Ovary (tissue), 9 donors: ENCODE data around the gene DYRK1A. TPM values are rescaled to one million over a fixed set of nuclear protein-coding genes. Genes with fewer than 3 reads are reported as not detected.
A peak's percentile ranks its signal among the peaks of the same experiment; 100 is the strongest.

ENCODE experiments used
- DNase-seq, 5 donors: peaks; one replicate each; pipeline ENCODE4 v3.0.0-alpha.2; 2019 to 2020
- H3K27ac ChIP-seq, 2 donors: fragments of 200-600 bp; one replicate each; pipeline versions ENCODE4 v1.5.1 to v1.8.0; 2019 to 2022
- H3K27me3 ChIP-seq: fragments of 200-600 bp; one replicate; pipeline ENCODE4 v1.8.0; 2022
- H3K36me3 ChIP-seq: fragments of 200-600 bp; sonication (generic); one replicate; pipeline ENCODE4 v1.5.1; 2019
- H3K4me1 ChIP-seq: one replicate; pipeline ENCODE4 v1.8.1; 2013; ENCODE audit warnings: mild to moderate bottlenecking, moderate library complexity; ENCODE audit not compliant: insufficient read depth
- H3K4me3 ChIP-seq: fragments of 200-600 bp; sonication (generic); one replicate; pipeline ENCODE4 v1.5.1; 2017
- H3K9me3 ChIP-seq, 2 donors: fragments of 200-600 bp in 1 of 2; sonication (generic) in 1 of 2; one replicate each; pipeline versions ENCODE4 v1.5.1 to v1.8.1; 2013 to 2019; ENCODE audit warnings: mild to moderate bottlenecking in 1 of 2, moderate library complexity in 1 of 2
- EP300 ChIP-seq: sonication (generic); formaldehyde crosslinking; IDR thresholded peaks from one replicate; pipeline ENCODE4 v1.6.1; 2017; ENCODE audit warnings: antibody characterized with exemption
- POLR2A ChIP-seq: fragments of 450-650 bp; IDR thresholded peaks from one replicate; pipeline ENCODE4 v1.6.1; 2017; ENCODE audit warnings: antibody characterized with exemption, mild to moderate bottlenecking, moderate library complexity
- WGBS, 3 donors: extraction: QIAGEN DNeasy Blood & Tissue Kit in 1 of 3; methylation state at CpG; one replicate each; pipeline versions ENCODE4 v1.1.5 to v1.1.7; 2013 to 2017; 5-methylcytosine and 5-hydroxymethylcytosine counted together
- intact Hi-C, 4 donors: fragments of 100-400 bp; cut with DNase I; formaldehyde crosslinking; loops; one replicate each; pipeline versions ENCODE4 v1.11.0 to v1.15.1; 2022 to 2023
- polyA plus RNA-seq, 2 donors: library from polyadenylated mRNA; stranded (reverse); fragments of 200-250 nt in 1 of 2; fragments of 350-450 nt in 1 of 2; fragmentation: Illumina TruSeq in 1 of 2; extraction: RNeasy Lipid Tissue Mini Kit (QIAGEN cat#74804) in 1 of 2; gene quantifications; one replicate each; pipeline ENCODE4 v1.2.3, GENCODE V29; 2013 to 2014
- total RNA-seq, 7 donors: library from RNA; depleted of rRNA in 2 of 7; stranded (reverse); fragments of >200 nt in 2 of 7; fragmentation: NEBNext Ultra II Directional in 3 of 7; extraction: Animal tissue kit (Norgen Biotek cat#: 25700) in 3 of 7; gene quantifications; one replicate each; pipeline versions ENCODE4 v1.1.0 to v1.2.4, GENCODE V29; 2016 to 2023
- TF ChIP-seq, protein P1 (sequence below), 3 donors: fragments of 450-650 bp in 2 of 3; fragments of 200-600 bp in 1 of 3; IDR thresholded peaks; one replicate each; pipeline versions ENCODE4 v1.5.1 to v1.8.0; 2016 to 2022; ENCODE audit warnings: antibody characterized with exemption in 3 of 3, mild to moderate bottlenecking in 1 of 3
- donor health status: DM: no; HTN: no; CAD: no; lungs with moderate emphysema.
- donor health status: DM: no; HTN: no; CAD: no.
- donor health status: Bipolar disorder and iron deficiency.
- donor health status: DM: yes; HTN: yes; CAD: no.
- donor health status: DM: no; HTN: no; CAD: no.
- donor health status: DM: yes; HTN: yes; CAD: no.

DYRK1A gene
- total and polyA plus RNA-seq, 9 donors: 30.9 to 89.0 (median 73.9) TPM

DNA sequence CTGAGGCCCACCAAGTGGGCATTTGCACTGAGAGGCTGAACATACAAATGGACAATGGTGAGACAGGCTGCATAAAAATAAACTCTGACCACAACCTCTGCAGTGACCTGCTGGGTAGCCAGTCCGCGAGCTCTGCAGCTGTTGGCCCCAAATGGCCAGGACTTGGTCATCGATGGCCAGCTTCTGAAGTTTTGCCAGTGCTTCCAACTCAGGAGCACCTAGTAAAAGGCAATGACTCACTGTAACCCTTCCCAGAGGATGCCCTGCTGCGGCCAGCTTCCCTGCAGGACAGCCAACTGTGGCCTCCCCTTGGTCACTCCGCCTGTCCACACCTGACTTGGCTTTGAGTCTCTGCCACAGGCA, 185.4 kb downstream of the DYRK1A start:
- no peak for DNase-seq
- no peak overlapping the region for H3K27ac ChIP-seq

DNA sequence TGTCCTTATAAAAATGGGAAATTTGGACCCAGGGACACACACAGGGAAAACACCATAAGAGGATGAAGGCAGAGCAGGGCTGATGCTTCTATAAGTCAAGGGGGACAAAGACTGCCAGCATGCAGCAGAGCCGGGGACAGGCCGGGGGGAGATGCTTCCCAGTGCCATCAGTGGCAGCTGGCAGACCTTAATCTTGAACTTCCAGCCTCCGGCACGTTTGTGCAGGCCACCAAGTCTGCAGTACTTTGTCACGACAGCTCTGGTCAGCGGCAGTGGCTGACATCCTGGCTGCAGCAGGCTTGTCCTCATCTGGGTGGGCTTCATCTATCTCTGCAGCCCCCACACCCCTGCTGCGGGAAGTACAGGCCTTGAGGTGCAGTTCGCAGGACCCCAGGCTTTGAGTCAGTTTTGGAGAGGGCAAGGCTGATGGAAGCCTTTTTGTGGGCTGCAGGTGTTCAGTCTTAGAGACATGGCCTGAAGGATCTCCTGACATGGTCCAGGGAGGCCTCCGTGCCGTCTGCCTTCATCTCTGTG, 186.0 kb downstream of the DYRK1A start:
- H3K27ac ChIP-seq: peak overlapping the region in 1 of 2 donors; percentile 40
- intact Hi-C loops: no loop called here
- TF ChIP-seq EP300 (no peak), POLR2A (no peak)
- TF ChIP-seq, protein P1, sequence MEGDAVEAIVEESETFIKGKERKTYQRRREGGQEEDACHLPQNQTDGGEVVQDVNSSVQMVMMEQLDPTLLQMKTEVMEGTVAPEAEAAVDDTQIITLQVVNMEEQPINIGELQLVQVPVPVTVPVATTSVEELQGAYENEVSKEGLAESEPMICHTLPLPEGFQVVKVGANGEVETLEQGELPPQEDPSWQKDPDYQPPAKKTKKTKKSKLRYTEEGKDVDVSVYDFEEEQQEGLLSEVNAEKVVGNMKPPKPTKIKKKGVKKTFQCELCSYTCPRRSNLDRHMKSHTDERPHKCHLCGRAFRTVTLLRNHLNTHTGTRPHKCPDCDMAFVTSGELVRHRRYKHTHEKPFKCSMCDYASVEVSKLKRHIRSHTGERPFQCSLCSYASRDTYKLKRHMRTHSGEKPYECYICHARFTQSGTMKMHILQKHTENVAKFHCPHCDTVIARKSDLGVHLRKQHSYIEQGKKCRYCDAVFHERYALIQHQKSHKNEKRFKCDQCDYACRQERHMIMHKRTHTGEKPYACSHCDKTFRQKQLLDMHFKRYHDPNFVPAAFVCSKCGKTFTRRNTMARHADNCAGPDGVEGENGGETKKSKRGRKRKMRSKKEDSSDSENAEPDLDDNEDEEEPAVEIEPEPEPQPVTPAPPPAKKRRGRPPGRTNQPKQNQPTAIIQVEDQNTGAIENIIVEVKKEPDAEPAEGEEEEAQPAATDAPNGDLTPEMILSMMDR (IDR thresholded peaks at IDR 0.05): no peak
- WGBS, 3 donors: 74 to 87% (median 79%) methylated on average over 10 of the region's 10 CpGs
- no peak overlapping the region for H3K4me3 ChIP-seq
- no peaks in the 10 kb centered on the region for H3K9me3 ChIP-seq
- H3K27me3 ChIP-seq: no peaks in the 10 kb centered on the region
- H3K4me1 ChIP-seq: peaks cover 15% of the 10 kb centered on the region
- H3K36me3 ChIP-seq: no peaks in the 10 kb centered on the region
- no peak for DNase-seq

More for the DNA sequence above, 185.4 kb downstream of the DYRK1A start:
- TF ChIP-seq, protein P1 (IDR thresholded peaks at IDR 0.05): no peak
- no peak for TF ChIP-seq POLR2A
- no peak for TF ChIP-seq EP300
- Histone ChIP-seq H3K27me3 (no peaks in the 10 kb centered on the region), H3K4me3 (no peak overlapping the region), H3K36me3 (no peaks in the 10 kb centered on the region), H3K9me3 (no peaks in the 10 kb centered on the region), H3K4me1 (peaks cover 15% of the 10 kb centered on the region)
- 81 to 85% (median 83%) methylated on average over 5 of the region's 5 CpGs for WGBS, 3 donors
- intact Hi-C loops: no loop called here

DNA sequence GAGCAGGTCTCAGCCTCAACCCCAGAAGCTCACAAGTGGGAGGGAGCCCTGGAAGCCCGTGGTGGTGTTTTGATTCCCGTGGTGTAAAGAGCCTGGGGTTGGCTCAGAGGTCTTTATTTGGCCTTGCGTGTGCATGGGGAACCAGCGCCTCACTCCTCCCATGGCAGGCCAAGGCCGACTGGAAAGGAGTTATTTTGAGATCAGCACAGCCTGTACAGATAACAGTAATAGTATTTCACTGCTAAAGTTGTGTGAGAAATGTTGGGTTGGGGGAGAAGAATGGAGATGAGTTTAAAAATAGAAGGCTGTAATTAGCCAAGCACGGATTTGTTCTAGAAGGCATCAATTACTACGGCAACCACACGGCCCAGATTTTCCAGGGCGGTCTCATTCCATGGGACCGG, 186.5 kb downstream of the DYRK1A start:
- intact Hi-C loops: no loop called here
- Histone ChIP-seq H3K9me3 (no peaks in the 10 kb centered on the region), H3K36me3 (no peaks in the 10 kb centered on the region), H3K27me3 (no peaks in the 10 kb centered on the region), H3K27ac (peak overlapping the region in 1 of 2 donors; percentile 40), H3K4me1 (peaks cover 15% of the 10 kb centered on the region), H3K4me3 (no peak overlapping the region)
- TF ChIP-seq, protein P1 (IDR thresholded peaks at IDR 0.05): no peak
- TF ChIP-seq POLR2A (no peak), EP300 (no peak)
- 14 to 27% (median 22%) methylated on average over 10 of the region's 10 CpGs for WGBS, 3 donors
- peak; percentile 39 to 73 (median 62) for DNase-seq

DNA sequence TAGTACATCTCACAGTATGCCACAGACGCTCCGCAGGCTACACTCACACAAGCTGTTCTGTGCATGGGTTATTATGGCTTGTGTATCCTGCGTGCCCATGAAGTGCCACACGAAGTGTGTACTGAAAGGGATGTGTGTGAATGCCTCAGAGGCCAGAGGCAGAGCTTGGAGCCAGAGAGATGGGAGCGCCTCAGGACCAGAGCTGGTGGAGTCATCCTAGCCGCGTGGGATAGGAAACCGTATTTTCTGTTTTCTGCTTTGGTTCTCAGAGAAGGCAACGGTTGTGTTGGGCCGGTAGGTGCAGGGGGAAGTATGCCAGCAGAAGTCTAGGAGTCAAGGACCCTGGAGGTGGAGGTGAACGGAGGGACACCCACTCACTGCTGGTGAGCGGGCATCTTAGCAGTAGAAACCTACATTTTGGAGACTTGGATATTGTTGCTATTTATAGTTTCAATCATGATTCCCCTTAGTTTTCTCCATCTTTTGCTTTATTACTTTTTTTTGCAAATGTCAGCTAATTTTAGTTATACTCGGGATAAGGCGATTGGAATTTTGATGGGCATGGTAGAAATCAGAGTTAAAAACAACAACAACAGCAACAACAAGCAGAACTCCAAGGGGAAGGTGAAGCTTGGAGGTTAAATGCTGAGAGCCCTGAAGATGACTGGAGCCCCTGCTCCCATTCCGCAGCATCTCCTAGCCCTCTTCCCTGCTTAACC, 188.2 kb downstream of the DYRK1A start:
- 81 to 89% (median 85%) methylated on average over 15 of the region's 15 CpGs for WGBS, 3 donors
- Histone ChIP-seq H3K27ac (no peak overlapping the region), H3K4me3 (no peak overlapping the region), H3K36me3 (no peaks in the 10 kb centered on the region), H3K4me1 (peaks cover 15% of the 10 kb centered on the region), H3K27me3 (no peaks in the 10 kb centered on the region), H3K9me3 (no peaks in the 10 kb centered on the region)
- no peak for DNase-seq
- no peak for TF ChIP-seq EP300
- no peak for TF ChIP-seq POLR2A
- TF ChIP-seq, protein P1 (IDR thresholded peaks at IDR 0.05): no peak
- intact Hi-C loops: no loop called here
